AML-193 (cell line): ENCODE data around the gene UBE2E2.

Experiments
- DNase-seq, 2 experiments: peaks; one replicate each; lab custom pipeline; 2025; lab: John Stamatoyannopoulos, UW

UBE2E2 gene

DNA sequence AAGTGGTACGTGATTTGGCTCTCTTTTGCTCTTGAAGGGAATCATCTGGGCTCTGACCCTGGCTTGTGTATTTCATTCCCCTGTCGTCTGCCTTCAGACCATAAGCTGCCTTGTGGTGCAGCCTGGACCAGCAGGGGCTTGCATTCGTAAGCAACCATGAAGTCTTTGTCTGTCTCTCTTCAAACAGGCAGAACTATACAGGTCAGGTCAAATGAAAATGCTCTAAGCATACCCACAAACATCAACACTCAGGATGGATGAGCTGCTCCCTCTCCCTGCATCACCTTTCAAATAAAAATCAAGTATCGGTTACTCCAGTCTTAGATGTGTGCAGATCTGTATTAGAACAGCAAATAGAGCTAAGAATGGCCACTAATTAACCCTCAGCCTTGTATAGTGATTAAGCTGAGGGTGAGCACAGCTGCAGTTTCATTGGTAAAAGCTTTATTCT lies 334.0 kb downstream of the UBE2E2 start:
- DNase-seq = no peak

DNA sequence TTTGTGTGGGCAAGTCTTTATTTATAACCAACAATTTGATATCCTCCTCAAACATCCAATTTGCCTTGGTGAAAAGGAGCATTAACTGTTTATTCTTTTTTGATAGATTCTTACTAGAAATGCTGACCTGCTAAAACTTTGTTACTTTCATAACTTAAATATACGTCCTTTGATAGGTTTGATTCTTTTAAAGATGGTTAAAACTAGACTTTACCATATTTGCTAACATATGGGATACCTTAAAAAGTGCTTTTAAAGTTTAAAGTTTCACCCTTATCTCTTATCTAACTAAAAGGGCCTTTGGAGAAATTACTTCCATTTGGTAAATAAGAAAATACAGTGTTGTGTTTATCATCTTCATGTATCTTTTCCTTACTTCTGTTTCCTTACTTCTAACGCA lies 336.1 kb downstream of the UBE2E2 start:
- no peak for DNase-seq

- DNase-seq = no peak
Observed at GRCh38 chr3:23540600-23540999, 337.5 kb downstream of the UBE2E2 start.

DNA sequence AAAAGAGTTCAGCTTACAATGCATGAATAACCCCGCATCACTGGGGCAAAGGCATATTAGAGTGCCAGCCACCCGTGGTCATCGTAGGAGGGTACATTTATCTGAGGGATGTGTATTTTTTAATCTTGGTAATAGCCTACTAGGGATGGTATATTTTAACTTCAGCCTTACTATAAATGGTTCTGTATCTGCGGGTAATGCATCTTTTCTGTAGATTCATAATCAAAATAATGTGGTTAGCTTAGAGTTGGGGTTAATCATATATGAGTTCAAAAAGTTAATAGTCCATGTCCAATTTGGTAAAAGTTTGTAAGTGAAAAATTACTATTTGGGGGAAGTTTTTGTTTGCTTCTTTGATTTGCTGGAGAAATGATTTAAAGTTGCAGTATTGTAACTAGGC lies 339.0 kb downstream of the UBE2E2 start:
- no peak for DNase-seq

DNA sequence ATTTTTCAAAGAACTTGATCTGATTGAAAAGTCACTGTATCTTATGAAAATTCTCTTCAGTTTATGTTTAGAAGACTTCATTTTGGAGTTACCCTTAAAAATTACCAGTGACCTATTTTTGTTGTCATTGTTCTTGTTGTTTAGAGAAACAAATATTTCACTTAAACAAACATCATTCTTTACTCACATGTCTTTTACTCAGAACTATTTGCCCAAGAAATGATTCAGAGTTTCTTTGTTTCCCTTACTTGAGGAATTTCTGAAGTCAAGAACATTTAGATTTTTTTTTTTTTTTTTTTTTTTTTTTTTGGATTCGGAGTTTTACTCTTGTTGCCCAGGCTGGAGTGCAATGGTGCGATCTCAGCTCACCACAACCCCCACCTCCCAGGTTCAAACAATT lies 343.1 kb downstream of the UBE2E2 start:
- DNase-seq = no peak

- no peak for DNase-seq
Observed at GRCh38 chr3:23547905-23548650, 345.0 kb downstream of the UBE2E2 start.

DNA sequence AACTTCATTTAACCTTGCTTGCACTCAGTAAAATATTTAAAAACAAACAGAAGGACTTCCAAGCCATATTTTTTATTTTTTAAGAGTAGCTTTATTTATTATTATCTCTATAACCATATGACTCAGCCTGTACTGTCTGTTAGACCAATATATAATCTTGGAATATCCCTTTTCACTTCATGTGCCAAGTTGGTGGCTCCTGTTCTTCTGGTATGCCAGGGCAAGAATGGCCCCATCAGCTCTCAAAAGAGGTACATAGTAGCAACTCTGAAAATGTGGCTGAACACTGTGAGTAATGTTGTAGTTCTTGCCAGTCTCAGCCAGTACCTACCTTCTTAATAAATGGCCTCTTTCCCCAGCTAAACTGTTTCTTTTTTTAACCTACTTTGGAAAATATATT lies 345.6 kb downstream of the UBE2E2 start:
- no peak for DNase-seq

GRCh38 chr3:23549148-23549910 lies 346.2 kb downstream of the UBE2E2 start:
- DNase-seq = no peak

GRCh38 chr3:23550402-23550801 lies 347.3 kb downstream of the UBE2E2 start:
- no peak for DNase-seq

DNA sequence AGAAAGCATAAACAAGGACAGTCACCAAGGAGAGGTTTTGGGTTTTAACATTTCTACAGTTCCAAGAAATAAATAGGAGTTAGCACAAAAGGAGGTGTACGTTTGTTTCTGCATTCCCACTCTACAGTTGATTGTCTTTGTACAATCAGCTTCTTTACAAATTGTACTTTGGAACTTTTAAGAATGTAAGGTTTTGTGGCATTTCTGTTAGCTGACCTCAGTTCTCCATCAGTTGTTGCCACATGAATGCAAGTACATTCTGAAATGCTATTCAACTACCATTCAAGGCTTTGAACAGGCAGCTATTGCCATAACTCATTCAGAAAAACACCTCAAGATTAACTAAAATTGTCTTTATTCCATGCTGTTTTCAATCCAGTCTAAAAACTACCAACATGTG lies 349.4 kb downstream of the UBE2E2 start:
- no peak for DNase-seq

DNA sequence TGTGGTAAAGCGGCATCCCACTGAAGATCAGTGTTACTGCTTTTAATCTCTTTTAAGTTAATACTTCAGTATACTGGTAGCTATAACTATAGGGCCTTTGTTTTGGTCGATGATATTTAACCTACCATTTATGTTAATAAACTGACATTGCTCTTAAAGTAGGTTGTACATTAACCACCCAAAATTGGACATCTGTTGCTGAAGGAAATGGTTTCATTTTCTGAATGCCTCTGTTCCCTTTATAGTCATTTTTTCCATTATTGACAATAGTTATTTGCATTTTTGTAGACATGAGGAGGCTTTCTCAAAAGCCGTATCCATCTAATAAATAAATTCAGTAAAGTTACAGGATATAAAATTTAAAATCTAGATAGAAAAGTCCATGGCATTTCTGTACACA lies 350.2 kb downstream of the UBE2E2 start:
- DNase-seq = no peak

GRCh38 chr3:23565041-23565775 lies 362.1 kb downstream of the UBE2E2 start:
- no peak for DNase-seq

GRCh38 chr3:23566499-23566898 lies 363.4 kb downstream of the UBE2E2 start:
- no peak for DNase-seq

GRCh38 chr3:23567917-23568316 lies 364.8 kb downstream of the UBE2E2 start:
- DNase-seq = no peak

- no peak for DNase-seq
Observed at GRCh38 chr3:23573827-23574226, 370.7 kb downstream of the UBE2E2 start.

- DNase-seq = no peak
Observed at GRCh38 chr3:23574822-23575315, 371.7 kb downstream of the UBE2E2 start.

GRCh38 chr3:23575697-23576096 lies 372.6 kb downstream of the UBE2E2 start:
- DNase-seq = no peak

- no peak for DNase-seq
Observed at GRCh38 chr3:23576379-23576959, 373.3 kb downstream of the UBE2E2 start.

- no peak for DNase-seq
Observed at GRCh38 chr3:23580096-23580713, 377.1 kb downstream of the UBE2E2 start.

DNA sequence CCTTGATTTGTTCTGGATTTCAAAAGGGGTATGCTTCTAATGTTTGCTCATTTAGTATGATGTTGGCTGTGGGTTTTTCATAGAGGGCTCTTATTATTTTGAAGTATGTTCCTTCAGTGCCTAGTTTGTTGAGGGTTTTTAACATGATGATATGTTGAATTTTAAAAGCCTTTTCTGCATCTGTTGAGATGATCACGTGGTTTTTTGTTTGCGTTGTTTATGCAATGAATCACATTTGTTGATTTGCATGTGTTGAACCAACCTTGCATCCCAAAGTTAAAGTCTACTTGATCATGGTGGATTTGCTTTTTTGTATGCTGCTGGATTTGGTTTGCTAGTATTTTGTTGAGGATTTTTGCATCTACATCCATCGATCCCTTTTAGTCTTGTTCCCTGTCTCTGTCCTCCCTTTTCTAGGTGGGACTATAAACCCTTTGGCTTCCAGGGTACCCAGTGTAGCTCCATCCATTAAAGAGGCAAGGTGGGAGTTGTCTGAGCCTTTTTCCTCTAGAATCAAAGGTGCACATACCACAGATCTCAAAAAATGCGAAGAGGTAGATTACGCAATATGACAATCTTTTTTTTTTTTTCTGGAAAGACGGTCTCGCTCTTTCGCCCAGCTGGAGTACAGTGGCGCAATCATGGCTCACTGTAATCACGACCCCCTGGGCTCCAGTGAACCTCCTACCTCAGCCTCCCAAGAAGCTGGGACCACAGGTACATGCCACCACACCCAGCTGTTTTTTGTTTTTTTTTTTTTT lies 381.0 kb downstream of the UBE2E2 start:
- DNase-seq = no peak

GRCh38 chr3:23587513-23587912 lies 384.4 kb downstream of the UBE2E2 start:
- no peak for DNase-seq
